ENCODE results near the gene STOX1. TPM values are rescaled to one million over a fixed set of nuclear protein-coding genes. Genes with fewer than 3 reads are reported as not detected.
"Not testable (repeated sequence)": the region's sequence is repeated elsewhere in the genome, so short reads cannot be mapped to it uniquely, and the experiment has no call there.

Gene STOX1
- polyA plus RNA-seq, 1 donor (not counting 4 experiments of a cell fraction or from before 2014, with no cell fraction given) = 0.14 TPM

- FAIRE-seq (no peak), DNase-seq (ENCODE audit: low read depth, low spot score) (no peak)
- no peaks in the 10 kb centered on the region for H3K27me3 ChIP-seq (ENCODE audit: control insufficient read depth, extremely low read depth, insufficient read depth, low read length)
- no peaks in the 10 kb centered on the region for H3K9me3 ChIP-seq (ENCODE audit: control insufficient read depth, low read depth, low read length)
- H4K20me1 ChIP-seq (ENCODE audit: control insufficient read depth, extremely low read depth, insufficient read depth, low read length) = no peaks in the 10 kb centered on the region
- H3K4me3 ChIP-seq (ENCODE audit: control insufficient read depth in 2 of 3, extremely low read depth in 1 of 3, insufficient read depth in 2 of 3, low read depth in 1 of 3, low read length in 3 of 3) = no peak overlapping the region
- H3K4me1 ChIP-seq (ENCODE audit: control insufficient read depth, extremely low read depth, insufficient read depth, low read length) = no peaks in the 10 kb centered on the region
- TF ChIP-seq EZH2 (IDR thresholded peaks at IDR 0.05; ENCODE audit: low read length) = no peak
- no peak for TF ChIP-seq CTCF (optimal IDR thresholded peaks at IDR 0.05 in 1 of 3, IDR thresholded peaks at IDR 0.05 in 1 of 3, conservative IDR thresholded peaks at IDR 0.05 in 1 of 3; ENCODE audit: extremely low read depth in 1 of 3, insufficient read depth in 2 of 3, low read length in 3 of 3)
- no peak overlapping the region for H3K27ac ChIP-seq (ENCODE audit: control insufficient read depth, insufficient read depth, low read length)
- dilution Hi-C loops (cut with MboI; ENCODE audit: extremely low pct_ligation_motif_present, low sequenced_read_pairs) = no loop called here
- no peak overlapping the region for H2AFZ ChIP-seq (ENCODE audit: control insufficient read depth, low read length)
- no peaks in the 10 kb centered on the region for H3K79me2 ChIP-seq (ENCODE audit: control insufficient read depth, insufficient read depth, low read length)
- H3K9me1 ChIP-seq (ENCODE audit: control insufficient read depth, extremely low read depth, insufficient read depth, low read length) = no peaks in the 10 kb centered on the region
- no peak overlapping the region for H3K4me2 ChIP-seq (ENCODE audit: control insufficient read depth, extremely low read depth, insufficient read depth, low read depth, low read length)
- H3K36me3 ChIP-seq (ENCODE audit: control insufficient read depth in 2 of 2, extremely low read depth in 1 of 2, insufficient read depth in 2 of 2, low read length in 2 of 2) = peaks cover 5 to 15% of the 10 kb centered on the region in 2 experiments
- no peak overlapping the region for H3K9ac ChIP-seq (ENCODE audit: control insufficient read depth, extremely low read depth, insufficient read depth, low read length)
These were observed 111.6 kb downstream of the STOX1 start for GRCh38 chr10:68938884-68939283.

GRCh38 chr10:68940917-68941316 is 113.6 kb downstream of the STOX1 start:
- H3K4me2 ChIP-seq (ENCODE audit: control insufficient read depth, extremely low read depth, insufficient read depth, low read depth, low read length); H3K9me1 ChIP-seq (ENCODE audit: control insufficient read depth, extremely low read depth, insufficient read depth, low read length); H3K27ac ChIP-seq (ENCODE audit: control insufficient read depth, insufficient read depth, low read length); H3K9me3 ChIP-seq (ENCODE audit: control insufficient read depth, low read depth, low read length); H3K4me3 ChIP-seq (ENCODE audit: control insufficient read depth in 2 of 3, extremely low read depth in 1 of 3, insufficient read depth in 2 of 3, low read depth in 1 of 3, low read length in 3 of 3); H2AFZ ChIP-seq (ENCODE audit: control insufficient read depth, low read length); DNase-seq (ENCODE audit: low read depth, low spot score); H3K27me3 ChIP-seq (ENCODE audit: control insufficient read depth, extremely low read depth, insufficient read depth, low read length); H4K20me1 ChIP-seq (ENCODE audit: control insufficient read depth, extremely low read depth, insufficient read depth, low read length); FAIRE-seq; H3K9ac ChIP-seq (ENCODE audit: control insufficient read depth, extremely low read depth, insufficient read depth, low read length); H3K79me2 ChIP-seq (ENCODE audit: control insufficient read depth, insufficient read depth, low read length); dilution Hi-C loops (cut with MboI; ENCODE audit: extremely low pct_ligation_motif_present, low sequenced_read_pairs); H3K4me1 ChIP-seq (ENCODE audit: control insufficient read depth, extremely low read depth, insufficient read depth, low read length): not testable (repeated sequence)
- H3K36me3 ChIP-seq (ENCODE audit: control insufficient read depth in 2 of 2, extremely low read depth in 1 of 2, insufficient read depth in 2 of 2, low read length in 2 of 2) = peaks cover 5 to 20% of the 10 kb centered on the region in 2 experiments

Small RNAs within 50 kb of the gene (small RNA-seq; reads per million reads assigned to genes)
- gene RNU6-571P (ENCODE audit: insufficient read length in 3 of 3, low read depth in 3 of 3, low replicate concordance in 1 of 3) (0 reads per million in 3 experiments), gene RNU6-697P (ENCODE audit: insufficient read length in 3 of 3, low read depth in 3 of 3, low replicate concordance in 1 of 3) (0 reads per million in 3 experiments)

Other genes with a start within 250 kb of the STOX1 start
- 59.1 to 71.9 TPM (median 70.1 TPM) in 3 replicates for gene CCAR1, start 106.3 kb upstream of the STOX1 start, polyA plus RNA-seq
- 28.0 to 40.6 TPM (median 31.3 TPM) in 3 replicates for gene DDX50, start 73.8 kb downstream of the STOX1 start, polyA plus RNA-seq
- gene DDX21, start 128.6 kb downstream of the STOX1 start, polyA plus RNA-seq = 88.1 to 157 TPM (median 110 TPM) in 3 replicates
- 28.8 to 48.9 TPM (median 37.0 TPM) in 3 replicates for gene KIFBP, start 161.3 kb downstream of the STOX1 start, polyA plus RNA-seq

Measured in keratinocyte (primary cell).